ENCODE data around the gene DES. TPM values are rescaled to one million over a fixed set of nuclear protein-coding genes. Genes with fewer than 3 reads are reported as not detected.

DES gene
- total RNA-seq, 1 donor from 2014 or later = 182 TPM

- Histone ChIP-seq H3K9me3 (no peaks in the 10 kb centered on the region), H3K36me3 (no peaks in the 10 kb centered on the region), H3K27me3 (no peaks in the 10 kb centered on the region), H3K4me3 (no peak overlapping the region), H3K27ac (peak overlapping the region in 1 of 2 donors; percentile 77), H3K4me1 (peaks cover 10 to 25% of the 10 kb centered on the region in 2 donors)
- no peak for TF ChIP-seq CTCF (IDR thresholded peaks at IDR 0.05)
- intact Hi-C loops (cut with DNase I) = no loop called here
- DNase-seq (ENCODE audit: low spot score in 2 of 2) = no peak
These were observed 17.5 kb downstream of the DES start for GRCh38 chr2:219435701-219436100.

GRCh38 chr2:219436491-219436890, 18.3 kb downstream of the DES start:
- DNase-seq (ENCODE audit: low spot score in 2 of 2) = no peak
- no peak for TF ChIP-seq CTCF (IDR thresholded peaks at IDR 0.05)
- intact Hi-C loops (cut with DNase I) = no loop called here
- H3K4me3 ChIP-seq = no peak overlapping the region
- H3K27me3 ChIP-seq = no peaks in the 10 kb centered on the region
- peaks cover 10 to 31% of the 10 kb centered on the region in 2 donors for H3K4me1 ChIP-seq
- no peaks in the 10 kb centered on the region for H3K9me3 ChIP-seq
- H3K27ac ChIP-seq = peak overlapping the region; percentile 35 to 69
- no peaks in the 10 kb centered on the region for H3K36me3 ChIP-seq

- no peaks in the 10 kb centered on the region for H3K27me3 ChIP-seq
- H3K4me1 ChIP-seq = peaks cover 10 to 31% of the 10 kb centered on the region in 2 donors
- no peaks in the 10 kb centered on the region for H3K36me3 ChIP-seq
- intact Hi-C loops (cut with DNase I) = no loop called here
- H3K4me3 ChIP-seq = no peak overlapping the region
- no peak for DNase-seq (ENCODE audit: low spot score in 2 of 2)
- H3K27ac ChIP-seq = peak overlapping the region; percentile 35 to 69
- H3K9me3 ChIP-seq = no peaks in the 10 kb centered on the region
- TF ChIP-seq CTCF (IDR thresholded peaks at IDR 0.05) = no peak
These were observed 19.0 kb downstream of the DES start for GRCh38 chr2:219437141-219437540.

GRCh38 chr2:219437690-219438206, 19.6 kb downstream of the DES start:
- no peaks in the 10 kb centered on the region for H3K36me3 ChIP-seq
- peak overlapping the region; percentile 35 to 69 for H3K27ac ChIP-seq
- intact Hi-C loops (cut with DNase I) = no loop called here
- no peaks in the 10 kb centered on the region for H3K27me3 ChIP-seq
- peaks cover 10 to 31% of the 10 kb centered on the region in 2 donors for H3K4me1 ChIP-seq
- DNase-seq (ENCODE audit: low spot score in 2 of 2) = no peak
- TF ChIP-seq CTCF (IDR thresholded peaks at IDR 0.05) = no peak
- no peak overlapping the region for H3K4me3 ChIP-seq
- no peaks in the 10 kb centered on the region for H3K9me3 ChIP-seq

- no peak for DNase-seq (ENCODE audit: low spot score in 2 of 2)
- no peaks in the 10 kb centered on the region for H3K9me3 ChIP-seq
- H3K4me3 ChIP-seq = no peak overlapping the region
- H3K27ac ChIP-seq = peak overlapping the region in 1 of 2 donors; percentile 69
- peaks cover 0 to 2% of the 10 kb centered on the region in 2 donors for H3K36me3 ChIP-seq
- H3K27me3 ChIP-seq = no peaks in the 10 kb centered on the region
- intact Hi-C loops (cut with DNase I) = no loop called here
- H3K4me1 ChIP-seq = peaks cover 10 to 36% of the 10 kb centered on the region in 2 donors
- TF ChIP-seq CTCF (IDR thresholded peaks at IDR 0.05) = no peak
These were observed 20.3 kb downstream of the DES start for GRCh38 chr2:219438453-219438852.

- Histone ChIP-seq H3K4me1 (peaks cover 9 to 41% of the 10 kb centered on the region in 2 donors), H3K27me3 (no peaks in the 10 kb centered on the region)
- DNase-seq (ENCODE audit: low spot score in 2 of 2) = no peak
These were observed 21.3 kb downstream of the DES start for GRCh38 chr2:219439506-219439905.

More at GRCh38 chr2:219439506-219439905, 21.3 kb downstream of the DES start:
- intact Hi-C loops (cut with DNase I) = no loop called here
- Histone ChIP-seq H3K27ac (no peak overlapping the region), H3K9me3 (no peaks in the 10 kb centered on the region), H3K36me3 (peaks cover 0 to 2% of the 10 kb centered on the region in 2 donors), H3K4me3 (no peak overlapping the region)
- TF ChIP-seq CTCF (IDR thresholded peaks at IDR 0.05) = no peak
